Calu3 (cell line): ENCODE measurements around the gene NUP37. TPM values are rescaled to one million over a fixed set of nuclear protein-coding genes. Genes with fewer than 3 reads are reported as not detected.

ENCODE experiments used
- BruUV-seq: library from RNA; stranded (reverse); fragments of 400-500 nt; replicated peaks from 2 replicates; lab custom pipeline; 2021; lab: Mats Ljungman, UMichigan
- CTCF ChIA-PET: fragments of 300-600 bp; sonication (Branson Sonifier 250); formaldehyde crosslinking; loops from one replicate; lab custom pipeline; 2022; ENCODE audit warnings: antibody characterized with exemption; lab: Charles Lee
- DNase-seq: peaks from one replicate; pipeline ENCODE4 v3.0.0; 2022
- H3K27ac Mint-ChIP-seq: one replicate; pipeline ENCODE4 v1.8.0; 2022; ENCODE audit warnings: mixed read lengths; ENCODE audit not compliant: unreplicated experiment
- H3K27me3 Mint-ChIP-seq: one replicate; pipeline ENCODE4 v1.8.0; 2022; ENCODE audit warnings: mixed read lengths; ENCODE audit not compliant: unreplicated experiment
- H3K36me3 Mint-ChIP-seq: one replicate; pipeline ENCODE4 v1.8.0; 2022; ENCODE audit warnings: mild to moderate bottlenecking, moderate library complexity, mixed read lengths; ENCODE audit not compliant: insufficient read depth, unreplicated experiment
- H3K4me1 Mint-ChIP-seq: one replicate; pipeline ENCODE4 v1.8.0; 2022; ENCODE audit warnings: mild to moderate bottlenecking, low read depth, mixed read lengths; ENCODE audit not compliant: unreplicated experiment
- H3K4me3 Mint-ChIP-seq: one replicate; pipeline ENCODE4 v1.8.0; 2022; ENCODE audit warnings: mild to moderate bottlenecking, low read depth, moderate library complexity, mixed read lengths; ENCODE audit not compliant: unreplicated experiment
- H3K9me3 Mint-ChIP-seq: one replicate; pipeline ENCODE4 v1.8.0; 2022; ENCODE audit warnings: low read depth, mixed read lengths; ENCODE audit not compliant: unreplicated experiment
- intact Hi-C: fragments of 100-400 bp; cut with micrococcal nuclease; formaldehyde crosslinking; loops from one replicate; pipeline ENCODE4 v1.10.0; 2022; ENCODE audit not compliant: unreplicated experiment
- total RNA-seq: library from RNA; stranded (reverse); gene quantifications from 2 replicates; pipeline ENCODE4 v1.2.3, GENCODE V29; 2022
- TF ChIP-seq, protein P1 (sequence below): fragments of 200-600 bp; IDR thresholded peaks from one replicate; pipeline ENCODE4 v1.8.0; 2022; ENCODE audit warnings: antibody characterized with exemption; ENCODE audit not compliant: unreplicated experiment

NUP37 gene
- total RNA-seq, 1 experiment from 2014 or later, result 72.1 TPM

DNA sequence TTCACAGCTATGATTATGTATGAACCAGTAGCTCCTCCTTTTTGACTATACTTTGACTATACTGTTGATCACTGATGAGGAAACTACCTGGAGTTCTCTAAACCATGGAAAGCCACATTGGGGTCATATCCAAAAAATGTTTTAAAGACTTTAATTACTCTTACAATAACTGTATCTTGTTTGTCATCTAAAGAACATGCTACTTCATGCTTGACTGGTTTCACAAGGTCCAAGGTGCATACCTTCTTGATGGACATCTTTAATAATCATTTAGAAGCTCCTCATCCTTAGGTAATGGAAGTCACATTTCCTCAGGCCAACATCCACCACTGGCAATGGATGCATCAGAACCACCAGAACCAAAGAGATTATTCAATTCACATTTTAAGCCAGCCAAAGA, 88.1 kb downstream of the NUP37 start:
- H3K36me3 Mint-ChIP-seq, result peaks cover 4% of the 10 kb centered on the region
- no peak overlapping the region for H3K27ac Mint-ChIP-seq
- TF ChIP-seq, protein P1, sequence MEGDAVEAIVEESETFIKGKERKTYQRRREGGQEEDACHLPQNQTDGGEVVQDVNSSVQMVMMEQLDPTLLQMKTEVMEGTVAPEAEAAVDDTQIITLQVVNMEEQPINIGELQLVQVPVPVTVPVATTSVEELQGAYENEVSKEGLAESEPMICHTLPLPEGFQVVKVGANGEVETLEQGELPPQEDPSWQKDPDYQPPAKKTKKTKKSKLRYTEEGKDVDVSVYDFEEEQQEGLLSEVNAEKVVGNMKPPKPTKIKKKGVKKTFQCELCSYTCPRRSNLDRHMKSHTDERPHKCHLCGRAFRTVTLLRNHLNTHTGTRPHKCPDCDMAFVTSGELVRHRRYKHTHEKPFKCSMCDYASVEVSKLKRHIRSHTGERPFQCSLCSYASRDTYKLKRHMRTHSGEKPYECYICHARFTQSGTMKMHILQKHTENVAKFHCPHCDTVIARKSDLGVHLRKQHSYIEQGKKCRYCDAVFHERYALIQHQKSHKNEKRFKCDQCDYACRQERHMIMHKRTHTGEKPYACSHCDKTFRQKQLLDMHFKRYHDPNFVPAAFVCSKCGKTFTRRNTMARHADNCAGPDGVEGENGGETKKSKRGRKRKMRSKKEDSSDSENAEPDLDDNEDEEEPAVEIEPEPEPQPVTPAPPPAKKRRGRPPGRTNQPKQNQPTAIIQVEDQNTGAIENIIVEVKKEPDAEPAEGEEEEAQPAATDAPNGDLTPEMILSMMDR, result no peak
- no peak for DNase-seq
- CTCF ChIA-PET, result no interaction called here
- intact Hi-C loops, result no loop called here
- no peak overlapping the region for H3K4me3 Mint-ChIP-seq
- BruUV-seq, result no TSS peak
- no peaks in the 10 kb centered on the region for H3K9me3 Mint-ChIP-seq
- no peaks in the 10 kb centered on the region for H3K27me3 Mint-ChIP-seq
- H3K4me1 Mint-ChIP-seq, result no peaks in the 10 kb centered on the region

DNA sequence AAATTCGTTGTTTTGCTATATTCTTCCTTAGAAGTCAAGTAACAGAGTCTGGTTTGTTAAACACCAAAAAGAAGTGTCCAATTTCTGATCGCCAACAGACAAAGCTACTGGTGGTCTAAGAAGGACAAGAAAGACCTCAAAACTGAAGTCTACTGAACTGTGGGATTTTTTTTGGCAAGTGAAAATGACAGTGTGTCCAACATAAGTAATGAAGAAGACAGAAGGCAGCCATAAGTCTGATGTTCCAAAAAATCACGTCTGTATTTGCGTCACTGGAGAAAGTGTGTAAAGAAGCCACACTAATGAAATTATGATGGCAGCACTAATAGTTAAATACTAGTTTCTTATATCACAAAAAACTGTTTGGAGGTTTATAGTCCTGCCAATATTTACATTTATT, 90.8 kb downstream of the NUP37 start:
- intact Hi-C loops, result no loop called here
- DNase-seq, result no peak
- Mint-ChIP-seq H3K27ac (no peak overlapping the region), H3K9me3 (no peaks in the 10 kb centered on the region), H3K4me1 (no peaks in the 10 kb centered on the region), H3K4me3 (no peak overlapping the region), H3K27me3 (no peaks in the 10 kb centered on the region), H3K36me3 (peaks cover 4% of the 10 kb centered on the region)
- CTCF ChIA-PET, result no interaction called here
- BruUV-seq, result no TSS peak
- TF ChIP-seq, protein P1, result no peak

- CTCF ChIA-PET, result no interaction called here
- Mint-ChIP-seq H3K9me3 (no peaks in the 10 kb centered on the region), H3K36me3 (peaks cover 4% of the 10 kb centered on the region), H3K4me1 (no peaks in the 10 kb centered on the region), H3K4me3 (no peak overlapping the region), H3K27ac (no peak overlapping the region), H3K27me3 (no peaks in the 10 kb centered on the region)
- no peak for DNase-seq
- TF ChIP-seq, protein P1, result no peak
- BruUV-seq, result no TSS peak
- intact Hi-C loops, result no loop called here
Measured at GRCh38 chr12:102026728-102027127, 93.2 kb downstream of the NUP37 start.

- Mint-ChIP-seq H3K4me3 (no peak overlapping the region), H3K27ac (no peak overlapping the region), H3K9me3 (no peaks in the 10 kb centered on the region), H3K27me3 (no peaks in the 10 kb centered on the region), H3K4me1 (no peaks in the 10 kb centered on the region), H3K36me3 (peaks cover 4% of the 10 kb centered on the region)
- DNase-seq, result no peak
- TF ChIP-seq, protein P1, result no peak
- BruUV-seq, result no TSS peak
- CTCF ChIA-PET, result interaction anchor here (0.5 to 0.6 kb wide), 3 partner anchors 131 to 718 kb away, joined by 3 to 4 read pairs (median 3); no protein-coding TSS in a partner anchor
- intact Hi-C loops, result no loop called here
Measured at GRCh38 chr12:102024765-102025164, 95.1 kb downstream of the NUP37 start.
